ENCODE measurements around the gene USP19.

Gene USP19

DNA sequence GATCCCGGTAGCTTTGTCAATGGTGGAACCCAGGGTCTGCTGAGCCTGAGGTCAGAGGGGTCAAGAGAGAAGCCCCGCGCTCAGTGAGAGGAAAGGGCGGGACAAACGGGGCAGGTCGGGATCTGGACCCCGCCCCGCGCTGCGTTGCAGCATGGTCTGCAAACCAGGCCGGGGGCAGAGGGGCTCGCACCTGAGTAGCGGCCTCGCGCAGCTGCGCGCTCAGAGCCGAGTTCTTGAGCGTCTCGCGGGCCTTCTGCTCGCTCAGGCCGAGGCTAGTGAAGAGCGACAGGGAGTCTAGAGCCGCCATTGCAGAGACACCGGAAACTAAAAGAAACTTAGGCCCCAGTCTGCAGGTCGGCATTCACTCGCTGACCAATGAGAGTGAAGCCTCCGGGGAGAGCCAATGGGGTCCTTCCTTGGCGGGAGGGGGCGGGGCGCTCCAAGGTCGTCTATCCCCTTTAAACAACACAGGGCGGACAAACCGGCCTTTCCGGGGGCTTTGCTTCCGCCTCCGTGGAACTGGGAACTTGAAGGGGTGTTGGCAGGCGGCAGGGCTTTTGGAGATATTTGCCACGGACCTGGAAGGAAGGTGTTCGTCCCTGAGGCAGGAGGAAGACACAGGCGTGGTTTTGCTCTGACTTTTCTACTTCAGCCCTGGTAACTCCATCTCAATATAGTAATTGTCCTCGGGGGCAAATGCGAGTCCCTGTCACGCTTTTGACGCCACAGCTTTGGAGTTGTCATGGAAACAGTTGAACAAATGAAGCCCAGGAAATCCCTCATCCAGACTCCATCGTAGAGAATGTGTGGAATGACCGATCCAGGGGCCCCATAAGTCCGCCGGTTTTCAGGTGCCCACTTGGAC, 16.0 kb downstream of the USP19 start, which contains the start of gene QARS1:
Gene QARS1, minus strand, starts transcription at position 331 of the 865 bp plus-strand sequence. Its CDS starts 24 bp downstream, at position 307.
- no peaks in the 10 kb centered on the region for H3K9me3 ChIP-seq (ENCODE audit: severe bottlenecking)
- H3K4me1 ChIP-seq (ENCODE audit: insufficient read depth, poor library complexity, severe bottlenecking): no peaks in the 10 kb centered on the region
- peak within 1 kb of the TSS; percentile 37 for H3K27ac ChIP-seq (ENCODE audit: poor library complexity, severe bottlenecking)
- TF ChIP-seq, protein P1, sequence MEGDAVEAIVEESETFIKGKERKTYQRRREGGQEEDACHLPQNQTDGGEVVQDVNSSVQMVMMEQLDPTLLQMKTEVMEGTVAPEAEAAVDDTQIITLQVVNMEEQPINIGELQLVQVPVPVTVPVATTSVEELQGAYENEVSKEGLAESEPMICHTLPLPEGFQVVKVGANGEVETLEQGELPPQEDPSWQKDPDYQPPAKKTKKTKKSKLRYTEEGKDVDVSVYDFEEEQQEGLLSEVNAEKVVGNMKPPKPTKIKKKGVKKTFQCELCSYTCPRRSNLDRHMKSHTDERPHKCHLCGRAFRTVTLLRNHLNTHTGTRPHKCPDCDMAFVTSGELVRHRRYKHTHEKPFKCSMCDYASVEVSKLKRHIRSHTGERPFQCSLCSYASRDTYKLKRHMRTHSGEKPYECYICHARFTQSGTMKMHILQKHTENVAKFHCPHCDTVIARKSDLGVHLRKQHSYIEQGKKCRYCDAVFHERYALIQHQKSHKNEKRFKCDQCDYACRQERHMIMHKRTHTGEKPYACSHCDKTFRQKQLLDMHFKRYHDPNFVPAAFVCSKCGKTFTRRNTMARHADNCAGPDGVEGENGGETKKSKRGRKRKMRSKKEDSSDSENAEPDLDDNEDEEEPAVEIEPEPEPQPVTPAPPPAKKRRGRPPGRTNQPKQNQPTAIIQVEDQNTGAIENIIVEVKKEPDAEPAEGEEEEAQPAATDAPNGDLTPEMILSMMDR (IDR thresholded peaks at IDR 0.05; ENCODE audit: poor library complexity, severe bottlenecking): no peak
- peaks cover 50% of the 10 kb centered on the region for H3K36me3 ChIP-seq (ENCODE audit: low read depth)
- DNase-seq (ENCODE audit: low spot score): peak; percentile 91
- no peaks in the 10 kb centered on the region for H3K27me3 ChIP-seq (ENCODE audit: insufficient read depth, poor library complexity, severe bottlenecking)
- peak; percentile 96 for ATAC-seq (ENCODE audit: low read depth)
- H3K4me3 ChIP-seq (ENCODE audit: severe bottlenecking): peak within 1 kb of the TSS; percentile 51

DNA sequence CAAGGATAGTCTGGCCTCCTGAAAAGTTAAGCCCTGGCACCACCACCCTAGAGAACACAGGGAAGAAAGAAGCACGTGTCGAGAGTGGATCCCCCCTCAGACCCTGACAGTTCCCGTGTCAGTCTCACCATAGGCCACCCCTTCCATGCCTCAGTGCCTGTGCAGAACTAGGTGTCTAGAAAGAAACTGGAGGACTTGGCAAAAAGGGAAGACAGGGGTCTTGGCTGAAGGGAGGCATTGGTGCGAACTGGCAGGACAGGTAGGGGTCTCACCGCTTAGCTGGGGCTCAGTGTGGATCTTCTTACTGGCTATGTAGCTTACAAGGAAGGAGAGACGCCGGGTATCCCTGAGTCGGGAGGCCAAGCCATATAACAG, 16.6 kb downstream of the USP19 start:
- DNase-seq (ENCODE audit: low spot score): no peak
- H3K4me1 ChIP-seq (ENCODE audit: insufficient read depth, poor library complexity, severe bottlenecking): no peaks in the 10 kb centered on the region
- H3K27ac ChIP-seq (ENCODE audit: poor library complexity, severe bottlenecking): peak overlapping the region; percentile 37
- peaks cover 45% of the 10 kb centered on the region for H3K36me3 ChIP-seq (ENCODE audit: low read depth)
- peak; percentile 1; the same call in 1 of the 3 replicates for ATAC-seq (ENCODE audit: low read depth)
- no peaks in the 10 kb centered on the region for H3K9me3 ChIP-seq (ENCODE audit: severe bottlenecking)
- H3K4me3 ChIP-seq (ENCODE audit: severe bottlenecking): peak overlapping the region; percentile 51
- TF ChIP-seq, protein P1 (IDR thresholded peaks at IDR 0.05; ENCODE audit: poor library complexity, severe bottlenecking): no peak
- H3K27me3 ChIP-seq (ENCODE audit: insufficient read depth, poor library complexity, severe bottlenecking): no peaks in the 10 kb centered on the region

DNA sequence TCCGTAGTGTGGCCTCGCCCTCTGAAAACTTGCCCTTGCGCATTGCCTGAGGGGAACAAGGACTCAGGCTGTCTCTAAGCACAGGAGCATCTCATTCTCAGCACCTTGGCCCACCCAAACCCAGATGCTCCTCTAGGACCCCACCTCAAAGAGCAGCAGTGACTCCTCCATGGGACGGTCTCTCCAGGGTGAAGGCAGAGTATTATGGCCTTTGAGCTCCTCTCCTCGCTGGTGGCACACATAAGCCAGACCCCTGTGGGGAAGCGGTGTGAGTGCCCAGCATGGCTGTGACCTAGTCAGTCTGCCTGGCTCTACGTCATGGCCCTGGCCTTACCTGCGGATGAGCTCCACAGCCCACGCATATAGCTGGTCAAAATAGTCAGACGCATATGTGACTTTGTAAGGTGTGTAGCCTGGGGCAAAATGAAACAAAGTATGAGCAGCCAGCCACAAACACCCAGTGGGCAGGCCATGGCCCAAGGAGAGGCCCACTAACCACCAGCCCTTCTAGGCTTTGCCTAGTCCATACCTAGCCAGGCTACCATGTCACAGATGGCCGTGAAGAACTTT, 20.5 kb downstream of the USP19 start:
- TF ChIP-seq, protein P1 (IDR thresholded peaks at IDR 0.05; ENCODE audit: poor library complexity, severe bottlenecking): no peak
- ATAC-seq (ENCODE audit: low read depth) (no peak), DNase-seq (ENCODE audit: low spot score) (no peak)
- H3K9me3 ChIP-seq (ENCODE audit: severe bottlenecking): no peaks in the 10 kb centered on the region
- no peak overlapping the region for H3K27ac ChIP-seq (ENCODE audit: poor library complexity, severe bottlenecking)
- no peaks in the 10 kb centered on the region for H3K4me1 ChIP-seq (ENCODE audit: insufficient read depth, poor library complexity, severe bottlenecking)
- H3K4me3 ChIP-seq (ENCODE audit: severe bottlenecking): no peak overlapping the region
- peaks cover 56% of the 10 kb centered on the region for H3K36me3 ChIP-seq (ENCODE audit: low read depth)
- no peaks in the 10 kb centered on the region for H3K27me3 ChIP-seq (ENCODE audit: insufficient read depth, poor library complexity, severe bottlenecking)

DNA sequence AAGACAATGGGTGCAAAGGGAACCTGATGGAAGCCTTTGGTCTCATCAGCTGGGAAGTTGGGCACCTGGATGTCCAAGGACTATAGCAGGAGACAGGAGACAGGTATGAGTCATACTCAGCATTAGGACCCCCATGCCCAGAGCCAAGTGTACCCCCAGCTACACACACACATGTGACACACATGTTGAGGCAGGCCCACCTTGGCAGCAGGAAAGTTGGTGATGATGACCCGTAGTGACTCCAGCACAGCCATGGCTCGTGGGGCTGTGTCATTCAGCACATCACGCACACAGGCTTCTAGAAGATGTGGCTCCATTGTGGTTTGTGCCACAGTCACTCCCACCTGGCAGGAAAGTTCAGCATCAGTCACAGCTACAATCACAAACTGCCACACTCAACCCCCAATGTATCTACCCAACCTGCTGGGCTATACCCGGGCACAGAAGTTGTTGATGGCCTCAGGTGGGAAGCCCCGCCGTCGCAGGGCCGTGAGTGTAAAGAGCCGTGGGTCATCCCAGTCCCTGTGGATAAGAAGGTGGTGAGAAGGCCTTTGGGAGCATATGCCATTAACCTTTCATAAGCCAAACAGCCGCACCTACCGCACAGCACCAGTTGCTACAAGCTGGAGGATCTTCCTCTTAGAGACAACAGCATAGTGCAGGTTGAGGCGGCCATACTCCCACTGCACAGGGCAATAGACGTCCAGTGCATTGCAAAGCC, 21.6 kb downstream of the USP19 start:
- DNase-seq (ENCODE audit: low spot score) (no peak), ATAC-seq (ENCODE audit: low read depth) (no peak)
- Histone ChIP-seq H3K36me3 (ENCODE audit: low read depth) (peaks cover 56% of the 10 kb centered on the region), H3K27me3 (ENCODE audit: insufficient read depth, poor library complexity, severe bottlenecking) (no peaks in the 10 kb centered on the region), H3K4me1 (ENCODE audit: insufficient read depth, poor library complexity, severe bottlenecking) (no peaks in the 10 kb centered on the region), H3K9me3 (ENCODE audit: severe bottlenecking) (no peaks in the 10 kb centered on the region), H3K27ac (ENCODE audit: poor library complexity, severe bottlenecking) (peak overlapping the region; percentile 23), H3K4me3 (ENCODE audit: severe bottlenecking) (no peak overlapping the region)
- TF ChIP-seq, protein P1 (IDR thresholded peaks at IDR 0.05; ENCODE audit: poor library complexity, severe bottlenecking): no peak
